Fibroblast of mammary gland (primary cell): Measurements from ENCODE around the gene SLC12A9.

Source experiments
- DNase-seq: peaks from one replicate; pipeline ENCODE4 v3.0.0-alpha.2; 2010; ENCODE audit warnings: low read depth
- H3K4me3 ChIP-seq: 2 replicates; pipeline ENCODE4 v1.5.1; 2011; ENCODE audit warnings: low read depth, mild to moderate bottlenecking, low read length, moderate library complexity; ENCODE audit not compliant: control insufficient read depth
- CTCF ChIP-seq: conservative IDR thresholded peaks from 2 replicates; pipeline ENCODE4 v1.5.1; 2011; ENCODE audit warnings: low read depth, low read length, inconsistent platforms; ENCODE audit not compliant: control insufficient read depth, insufficient read depth

Gene SLC12A9

GRCh38 chr7:100887516-100888290 lies 35.2 kb downstream of the SLC12A9 start:
- no peak overlapping the region for H3K4me3 ChIP-seq
- DNase-seq = no peak
- no peak for TF ChIP-seq CTCF

GRCh38 chr7:100888291-100888987 lies 35.9 kb downstream of the SLC12A9 start:
- peak overlapping the region; percentile 55 for H3K4me3 ChIP-seq
- no peak for TF ChIP-seq CTCF
- no peak for DNase-seq

- TF ChIP-seq CTCF = no peak
- DNase-seq = no peak
- peak within 1 kb of the TSS; percentile 55 for H3K4me3 ChIP-seq
These were observed 36.7 kb downstream of the SLC12A9 start, which contains the start of gene UFSP1 for GRCh38 chr7:100888988-100889750. TSS of gene UFSP1 (minus strand) at chr7:100889715. CDS start at chr7:100889271, 444 bp downstream.

- peak overlapping the region; percentile 49 for H3K4me3 ChIP-seq
- no peak for TF ChIP-seq CTCF
- no peak for DNase-seq
These were observed 38.4 kb downstream of the SLC12A9 start for GRCh38 chr7:100890653-100891567.

GRCh38 chr7:100891568-100892247 lies 39.2 kb downstream of the SLC12A9 start:
- no peak for TF ChIP-seq CTCF
- DNase-seq = peak; percentile 44

More at GRCh38 chr7:100891568-100892247, 39.2 kb downstream of the SLC12A9 start:
- no peak overlapping the region for H3K4me3 ChIP-seq
